Measurements from ENCODE around the gene PLA2G2D. TPM values are rescaled to one million over a fixed set of nuclear protein-coding genes. Genes with fewer than 3 reads are reported as not detected.

PLA2G2D gene
- total RNA-seq, 1 donor, result not detected

DNA sequence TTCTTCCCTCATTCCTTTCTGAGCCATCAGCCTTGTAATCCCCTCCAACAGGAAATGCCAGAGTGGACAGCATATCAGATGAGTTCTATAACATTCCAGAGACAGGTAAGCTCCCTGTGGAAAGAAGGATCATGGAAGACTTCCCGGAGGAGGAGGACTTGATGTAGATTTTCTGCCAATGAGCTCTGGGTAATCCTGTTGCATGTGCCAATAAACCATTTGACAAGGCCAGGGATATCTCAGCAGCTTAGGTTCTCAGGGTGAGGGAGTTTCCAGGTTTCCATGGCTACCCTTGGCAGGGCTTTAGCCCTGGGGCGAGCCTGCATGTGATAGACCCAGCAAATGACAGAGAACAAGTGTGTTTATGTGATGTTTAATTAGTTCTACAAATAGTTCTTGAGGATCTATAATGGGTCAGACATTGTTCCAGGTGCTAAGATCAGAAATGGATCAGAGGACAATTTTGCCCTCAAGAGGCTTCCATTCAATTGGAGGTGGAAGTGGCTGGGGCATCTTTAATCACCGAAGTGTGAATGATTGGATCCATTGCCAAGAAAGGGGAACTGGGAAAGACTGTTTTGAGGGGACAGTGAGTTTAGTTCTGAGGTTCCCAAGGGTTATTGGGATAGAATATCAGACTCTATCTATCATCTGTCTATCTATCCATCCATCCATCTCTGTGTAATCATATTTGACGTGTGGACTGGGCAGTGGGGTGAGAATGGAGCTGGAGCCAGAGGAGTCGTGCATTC lies 42.5 kb downstream of the PLA2G2D start:
- no peak for DNase-seq (ENCODE audit: low read depth)
- TF ChIP-seq, protein P1, sequence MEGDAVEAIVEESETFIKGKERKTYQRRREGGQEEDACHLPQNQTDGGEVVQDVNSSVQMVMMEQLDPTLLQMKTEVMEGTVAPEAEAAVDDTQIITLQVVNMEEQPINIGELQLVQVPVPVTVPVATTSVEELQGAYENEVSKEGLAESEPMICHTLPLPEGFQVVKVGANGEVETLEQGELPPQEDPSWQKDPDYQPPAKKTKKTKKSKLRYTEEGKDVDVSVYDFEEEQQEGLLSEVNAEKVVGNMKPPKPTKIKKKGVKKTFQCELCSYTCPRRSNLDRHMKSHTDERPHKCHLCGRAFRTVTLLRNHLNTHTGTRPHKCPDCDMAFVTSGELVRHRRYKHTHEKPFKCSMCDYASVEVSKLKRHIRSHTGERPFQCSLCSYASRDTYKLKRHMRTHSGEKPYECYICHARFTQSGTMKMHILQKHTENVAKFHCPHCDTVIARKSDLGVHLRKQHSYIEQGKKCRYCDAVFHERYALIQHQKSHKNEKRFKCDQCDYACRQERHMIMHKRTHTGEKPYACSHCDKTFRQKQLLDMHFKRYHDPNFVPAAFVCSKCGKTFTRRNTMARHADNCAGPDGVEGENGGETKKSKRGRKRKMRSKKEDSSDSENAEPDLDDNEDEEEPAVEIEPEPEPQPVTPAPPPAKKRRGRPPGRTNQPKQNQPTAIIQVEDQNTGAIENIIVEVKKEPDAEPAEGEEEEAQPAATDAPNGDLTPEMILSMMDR (IDR thresholded peaks at IDR 0.05; ENCODE audit: insufficient read depth, low read depth, low read length), result no peak
- no peak overlapping the region for H3K4me3 ChIP-seq (ENCODE audit: low read depth, low read length)

GRCh38 chr1:20076223-20076622 lies 43.1 kb downstream of the PLA2G2D start:
- no peak for DNase-seq (ENCODE audit: low read depth)
- TF ChIP-seq, protein P1 (IDR thresholded peaks at IDR 0.05; ENCODE audit: insufficient read depth, low read depth, low read length), result no peak
- no peak overlapping the region for H3K4me3 ChIP-seq (ENCODE audit: low read depth, low read length)

- no peak for DNase-seq (ENCODE audit: low read depth)
- TF ChIP-seq, protein P1 (IDR thresholded peaks at IDR 0.05; ENCODE audit: insufficient read depth, low read depth, low read length), result no peak
- no peak overlapping the region for H3K4me3 ChIP-seq (ENCODE audit: low read depth, low read length)
These were observed 44.0 kb downstream of the PLA2G2D start for GRCh38 chr1:20075345-20075744.

- TF ChIP-seq, protein P1 (IDR thresholded peaks at IDR 0.05; ENCODE audit: insufficient read depth, low read depth, low read length), result no peak
- no peak overlapping the region for H3K4me3 ChIP-seq (ENCODE audit: low read depth, low read length)
- DNase-seq (ENCODE audit: low read depth), result no peak
These were observed 44.6 kb downstream of the PLA2G2D start for GRCh38 chr1:20074725-20075171.

DNA sequence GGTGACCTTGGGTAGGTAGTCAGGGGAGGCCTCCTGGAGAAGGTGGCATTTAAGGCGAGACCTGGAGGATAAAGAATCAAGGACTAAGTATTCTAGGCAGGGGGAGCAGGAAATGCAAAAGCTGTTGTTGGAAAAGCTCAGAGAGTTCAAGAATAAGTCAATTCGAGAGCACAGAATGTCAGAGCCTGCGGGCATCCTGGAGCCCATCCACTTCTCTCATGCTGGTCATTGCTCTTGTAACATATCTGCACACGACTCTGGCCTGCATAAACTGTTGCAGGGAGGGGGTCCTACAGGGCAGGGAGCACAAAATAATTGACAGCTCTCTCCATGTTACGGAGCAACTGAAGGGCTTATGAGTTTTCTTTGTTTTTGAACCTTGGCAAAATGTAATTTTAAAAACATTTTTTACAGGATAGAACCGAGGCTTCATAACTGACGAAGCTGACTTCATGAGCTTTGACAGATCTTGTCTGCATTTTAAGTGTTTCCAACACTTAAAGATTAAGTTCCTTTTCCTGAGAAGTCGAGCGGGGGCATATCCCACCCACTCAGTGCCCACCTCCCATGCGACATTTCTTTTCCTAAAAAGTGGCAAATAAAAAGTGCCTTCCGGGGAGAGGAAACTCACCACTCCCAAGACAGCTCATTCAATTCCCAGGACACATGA lies 45.1 kb downstream of the PLA2G2D start:
- TF ChIP-seq, protein P1 (IDR thresholded peaks at IDR 0.05; ENCODE audit: insufficient read depth, low read depth, low read length), result no peak
- no peak for DNase-seq (ENCODE audit: low read depth)
- no peak overlapping the region for H3K4me3 ChIP-seq (ENCODE audit: low read depth, low read length)

DNA sequence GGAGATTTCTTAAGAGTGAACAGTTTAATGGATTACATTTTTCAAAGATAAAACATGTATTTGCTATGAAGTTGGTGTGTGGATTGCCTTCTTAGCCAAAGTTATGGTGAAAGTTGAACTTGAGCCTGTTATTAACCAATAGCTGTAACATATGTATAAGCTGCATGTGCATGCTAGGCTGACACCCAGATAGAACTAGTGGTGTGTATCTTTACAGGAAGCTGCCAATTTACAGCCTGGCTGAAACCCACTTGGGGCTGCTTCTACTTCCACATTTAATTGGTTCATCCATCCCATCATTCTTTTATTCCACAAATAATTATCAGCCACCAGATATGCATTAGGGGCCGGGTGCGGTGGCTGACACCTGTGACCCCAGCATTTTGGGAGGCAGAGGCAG lies 46.1 kb downstream of the PLA2G2D start:
- DNase-seq (ENCODE audit: low read depth), result no peak
- H3K4me3 ChIP-seq (ENCODE audit: low read depth, low read length), result no peak overlapping the region
- TF ChIP-seq, protein P1 (IDR thresholded peaks at IDR 0.05; ENCODE audit: insufficient read depth, low read depth, low read length), result no peak

Measured in fibroblast of villous mesenchyme (primary cell).